DND-41 (cell line): ENCODE data around the gene PRR16.

Source experiments
- ATAC-seq: fragments of 200-7000 bp; cut with Tn5 transposase; 3 replicates; pipeline ENCODE4 v1.9.1; 2021; ENCODE audit warnings: low read depth; ENCODE audit not compliant: insufficient read depth
- DNase-seq: peaks from one replicate; pipeline ENCODE4 v3.0.0-alpha.2; 2020
- H2AFZ ChIP-seq: 2 replicates; pipeline ENCODE4 v1.6.0; 2012; ENCODE audit warnings: low read depth, low read length
- H3K27ac ChIP-seq: 2 replicates; pipeline ENCODE4 v1.5.1; 2012; ENCODE audit warnings: low read length, inconsistent platforms
- H3K27me3 ChIP-seq: fragments of 200-600 bp; sonication (generic); 2 replicates; pipeline ENCODE4 v1.6.0; 2012; ENCODE audit warnings: low read length, mild to moderate bottlenecking, inconsistent platforms; ENCODE audit not compliant: insufficient read depth, poor library complexity
- H3K36me3 ChIP-seq: 2 replicates; pipeline ENCODE4 v1.5.1; 2012; ENCODE audit warnings: low read length, inconsistent platforms; ENCODE audit not compliant: insufficient read depth
- H3K4me1 ChIP-seq: 2 replicates; pipeline ENCODE4 v1.5.1; 2012; ENCODE audit warnings: mild to moderate bottlenecking, low read length; ENCODE audit not compliant: insufficient read depth
- H3K4me2 ChIP-seq: 2 replicates; pipeline ENCODE4 v1.6.0; 2012; ENCODE audit warnings: mild to moderate bottlenecking, moderate library complexity, low read length, inconsistent platforms; ENCODE audit not compliant: insufficient read depth
- H3K4me3 ChIP-seq, 2 experiments: fragments of 200-600 bp in 1 of 2; shearing (Covaris generic) in 1 of 2; 2 replicates each; pipeline ENCODE4 v1.5.1; 2012 to 2016; ENCODE audit warnings: inconsistent platforms in 2 of 2, low read length in 2 of 2, mild to moderate bottlenecking in 2 of 2, low read depth in 1 of 2, moderate library complexity in 1 of 2
- H3K79me2 ChIP-seq: 2 replicates; pipeline ENCODE4 v1.6.0; 2012; ENCODE audit warnings: low read length, inconsistent platforms; ENCODE audit not compliant: insufficient read depth
- H3K9ac ChIP-seq: 2 replicates; pipeline ENCODE4 v1.6.0; 2012; ENCODE audit warnings: low read depth, mild to moderate bottlenecking, inconsistent platforms, low read length, moderate library complexity
- H3K9me3 ChIP-seq: 2 replicates; pipeline ENCODE4 v1.5.1; 2012; ENCODE audit warnings: low read length, moderate library complexity, mild to moderate bottlenecking, inconsistent platforms; ENCODE audit not compliant: insufficient read depth, severe bottlenecking
- H4K20me1 ChIP-seq: 2 replicates; pipeline ENCODE4 v1.6.0; 2012; ENCODE audit warnings: low read length; ENCODE audit not compliant: insufficient read depth
- EZH2 ChIP-seq: IDR thresholded peaks from 3 replicates; pipeline ENCODE4 v1.6.1; 2012; ENCODE audit warnings: borderline replicate concordance, low read depth, mild to moderate bottlenecking, moderate library complexity, low read length, inconsistent platforms; ENCODE audit not compliant: severe bottlenecking
- TF ChIP-seq, protein P1 (sequence below): IDR thresholded peaks from 2 replicates; pipeline ENCODE4 v1.5.1; 2012; ENCODE audit warnings: borderline replicate concordance, low read length, moderate library complexity, mild to moderate bottlenecking; ENCODE audit not compliant: poor library complexity, severe bottlenecking; ENCODE audit errors: extremely low read depth

The PRR16 gene

DNA sequence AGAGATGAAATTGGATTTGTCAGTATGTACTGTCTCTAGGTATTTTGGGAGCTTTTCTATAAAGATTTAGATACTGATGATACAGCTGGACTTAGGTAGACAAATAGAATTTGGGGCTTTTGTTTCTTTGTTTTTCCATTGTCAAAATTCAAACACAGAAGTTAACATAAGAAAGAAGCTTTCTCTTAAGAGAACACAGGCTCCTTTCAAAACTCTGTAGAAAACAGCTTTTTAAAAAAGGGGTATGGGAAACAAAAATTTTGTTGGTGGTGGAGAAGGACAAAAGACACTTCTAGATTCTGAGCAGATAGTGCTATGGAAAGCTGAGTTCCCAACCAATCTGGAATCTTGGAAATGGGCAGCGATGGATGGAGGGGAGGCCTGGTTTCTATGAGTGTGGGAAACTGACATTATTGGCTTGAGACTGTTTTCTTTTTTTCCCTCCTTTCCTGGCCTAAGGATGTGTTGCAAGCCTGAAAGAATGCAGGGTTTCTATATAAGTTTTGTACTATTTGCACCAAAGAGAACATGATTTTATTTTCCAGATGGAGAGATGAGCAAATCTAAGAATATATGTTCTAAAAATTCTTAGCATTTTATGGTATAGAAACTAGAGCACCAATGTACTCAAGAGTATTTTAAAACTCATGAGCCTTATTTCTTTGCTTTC is 240.0 kb downstream of the PRR16 start:
- no peak for ATAC-seq
- Histone ChIP-seq H4K20me1 (no peaks in the 10 kb centered on the region), H3K4me1 (no peaks in the 10 kb centered on the region), H3K4me2 (no peak overlapping the region), H2AFZ (no peak overlapping the region), H3K27ac (no peak overlapping the region), H3K4me3 (no peak overlapping the region), H3K36me3 (no peaks in the 10 kb centered on the region), H3K27me3 (no peaks in the 10 kb centered on the region), H3K9ac (no peak overlapping the region), H3K9me3 (no peaks in the 10 kb centered on the region), H3K79me2 (no peaks in the 10 kb centered on the region)
- DNase-seq = no peak
- TF ChIP-seq, protein P1, sequence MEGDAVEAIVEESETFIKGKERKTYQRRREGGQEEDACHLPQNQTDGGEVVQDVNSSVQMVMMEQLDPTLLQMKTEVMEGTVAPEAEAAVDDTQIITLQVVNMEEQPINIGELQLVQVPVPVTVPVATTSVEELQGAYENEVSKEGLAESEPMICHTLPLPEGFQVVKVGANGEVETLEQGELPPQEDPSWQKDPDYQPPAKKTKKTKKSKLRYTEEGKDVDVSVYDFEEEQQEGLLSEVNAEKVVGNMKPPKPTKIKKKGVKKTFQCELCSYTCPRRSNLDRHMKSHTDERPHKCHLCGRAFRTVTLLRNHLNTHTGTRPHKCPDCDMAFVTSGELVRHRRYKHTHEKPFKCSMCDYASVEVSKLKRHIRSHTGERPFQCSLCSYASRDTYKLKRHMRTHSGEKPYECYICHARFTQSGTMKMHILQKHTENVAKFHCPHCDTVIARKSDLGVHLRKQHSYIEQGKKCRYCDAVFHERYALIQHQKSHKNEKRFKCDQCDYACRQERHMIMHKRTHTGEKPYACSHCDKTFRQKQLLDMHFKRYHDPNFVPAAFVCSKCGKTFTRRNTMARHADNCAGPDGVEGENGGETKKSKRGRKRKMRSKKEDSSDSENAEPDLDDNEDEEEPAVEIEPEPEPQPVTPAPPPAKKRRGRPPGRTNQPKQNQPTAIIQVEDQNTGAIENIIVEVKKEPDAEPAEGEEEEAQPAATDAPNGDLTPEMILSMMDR = no peak
- no peak for TF ChIP-seq EZH2

DNA sequence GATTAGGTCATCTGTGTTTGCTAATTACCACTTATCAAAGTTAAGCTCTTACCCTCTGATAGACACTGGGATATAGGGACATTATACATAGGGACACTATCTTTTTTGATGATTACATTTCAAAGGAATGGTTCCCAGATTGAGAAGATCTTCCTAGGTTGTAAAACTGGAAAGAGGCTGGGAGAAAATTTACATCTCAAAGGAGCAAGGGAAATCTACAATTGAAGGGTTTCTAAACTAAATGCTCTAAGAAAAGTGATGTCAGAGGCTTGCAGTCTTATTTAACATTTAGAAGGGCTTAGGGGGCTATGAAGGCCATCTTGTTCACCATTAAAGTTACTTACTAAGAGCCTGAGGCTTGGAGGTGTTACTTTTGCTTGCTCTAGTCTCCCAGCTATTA is 242.8 kb downstream of the PRR16 start:
- no peak overlapping the region for H3K9ac ChIP-seq
- H3K9me3 ChIP-seq = no peaks in the 10 kb centered on the region
- no peaks in the 10 kb centered on the region for H3K4me1 ChIP-seq
- DNase-seq (no peak), ATAC-seq (no peak)
- no peaks in the 10 kb centered on the region for H3K36me3 ChIP-seq
- no peak overlapping the region for H3K4me2 ChIP-seq
- no peaks in the 10 kb centered on the region for H4K20me1 ChIP-seq
- no peak overlapping the region for H2AFZ ChIP-seq
- H3K27me3 ChIP-seq = no peaks in the 10 kb centered on the region
- no peak overlapping the region for H3K27ac ChIP-seq
- TF ChIP-seq EZH2 = no peak
- TF ChIP-seq, protein P1 = no peak
- H3K79me2 ChIP-seq = no peaks in the 10 kb centered on the region
- no peak overlapping the region for H3K4me3 ChIP-seq

DNA sequence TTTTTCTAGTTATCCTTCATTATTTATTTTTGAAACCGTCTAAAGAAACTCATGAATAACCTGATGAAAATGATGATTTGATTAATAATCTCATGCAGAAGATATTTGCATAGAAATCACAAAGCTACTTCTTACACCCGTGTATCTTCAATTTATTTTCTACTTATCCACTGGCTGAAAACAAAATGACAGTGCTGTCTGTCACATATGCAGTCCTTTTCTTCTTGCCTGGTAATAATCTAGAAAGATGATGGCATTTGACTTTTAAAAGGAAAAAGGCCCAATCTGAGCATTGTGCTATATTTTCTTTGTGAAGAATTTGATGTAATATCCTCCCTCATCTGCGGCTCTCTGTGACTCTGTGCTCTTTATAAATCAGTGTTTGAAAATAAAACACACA is 253.3 kb downstream of the PRR16 start:
- Histone ChIP-seq H3K27me3 (no peaks in the 10 kb centered on the region), H3K4me3 (no peak overlapping the region), H3K27ac (no peak overlapping the region), H3K9ac (no peak overlapping the region), H3K36me3 (no peaks in the 10 kb centered on the region), H3K79me2 (no peaks in the 10 kb centered on the region), H3K4me2 (no peak overlapping the region), H3K4me1 (no peaks in the 10 kb centered on the region), H4K20me1 (no peaks in the 10 kb centered on the region), H3K9me3 (no peaks in the 10 kb centered on the region), H2AFZ (no peak overlapping the region)
- TF ChIP-seq, protein P1 = no peak
- no peak for TF ChIP-seq EZH2
- ATAC-seq (no peak), DNase-seq (no peak)

DNA sequence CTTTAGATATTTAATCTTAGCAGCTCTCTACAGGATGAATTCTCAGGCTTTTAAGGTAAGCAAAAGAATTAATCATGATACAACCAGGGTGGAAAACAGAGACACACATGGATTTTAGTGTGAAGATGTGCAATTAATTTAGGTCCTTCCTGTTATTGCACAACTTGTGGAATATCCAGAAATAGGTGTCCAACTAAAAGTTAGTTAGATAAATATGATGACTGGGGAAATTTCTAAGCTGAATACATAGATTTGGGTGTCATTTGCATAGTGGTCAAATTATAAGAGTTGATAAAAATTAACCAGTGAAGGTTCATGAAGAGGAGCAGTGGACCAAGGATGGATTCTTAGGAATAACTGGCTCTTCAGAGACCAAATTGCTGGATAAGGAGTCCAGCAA is 266.1 kb downstream of the PRR16 start:
- Histone ChIP-seq H3K4me2 (no peak overlapping the region), H3K36me3 (no peaks in the 10 kb centered on the region), H3K9ac (no peak overlapping the region), H3K4me1 (no peaks in the 10 kb centered on the region), H3K79me2 (no peaks in the 10 kb centered on the region), H3K27ac (no peak overlapping the region), H2AFZ (no peak overlapping the region), H4K20me1 (no peaks in the 10 kb centered on the region), H3K9me3 (no peaks in the 10 kb centered on the region), H3K27me3 (no peaks in the 10 kb centered on the region), H3K4me3 (no peak overlapping the region)
- DNase-seq (no peak), ATAC-seq (no peak)
- TF ChIP-seq EZH2 = no peak
- TF ChIP-seq, protein P1 = no peak
